NB4 (cell line): ENCODE measurements around the gene PECR.

Experiments used
- POLR2A ChIP-seq: IDR thresholded peaks from 2 replicates; pipeline ENCODE4 v1.6.1; 2011; ENCODE audit warnings: mild to moderate bottlenecking; ENCODE audit not compliant: insufficient read length; ENCODE audit errors: extremely low read depth
- TF ChIP-seq, protein P1 (sequence below): IDR thresholded peaks from one replicate; pipeline ENCODE4 v1.5.1; 2012; ENCODE audit warnings: low read depth, low read length

DNA sequence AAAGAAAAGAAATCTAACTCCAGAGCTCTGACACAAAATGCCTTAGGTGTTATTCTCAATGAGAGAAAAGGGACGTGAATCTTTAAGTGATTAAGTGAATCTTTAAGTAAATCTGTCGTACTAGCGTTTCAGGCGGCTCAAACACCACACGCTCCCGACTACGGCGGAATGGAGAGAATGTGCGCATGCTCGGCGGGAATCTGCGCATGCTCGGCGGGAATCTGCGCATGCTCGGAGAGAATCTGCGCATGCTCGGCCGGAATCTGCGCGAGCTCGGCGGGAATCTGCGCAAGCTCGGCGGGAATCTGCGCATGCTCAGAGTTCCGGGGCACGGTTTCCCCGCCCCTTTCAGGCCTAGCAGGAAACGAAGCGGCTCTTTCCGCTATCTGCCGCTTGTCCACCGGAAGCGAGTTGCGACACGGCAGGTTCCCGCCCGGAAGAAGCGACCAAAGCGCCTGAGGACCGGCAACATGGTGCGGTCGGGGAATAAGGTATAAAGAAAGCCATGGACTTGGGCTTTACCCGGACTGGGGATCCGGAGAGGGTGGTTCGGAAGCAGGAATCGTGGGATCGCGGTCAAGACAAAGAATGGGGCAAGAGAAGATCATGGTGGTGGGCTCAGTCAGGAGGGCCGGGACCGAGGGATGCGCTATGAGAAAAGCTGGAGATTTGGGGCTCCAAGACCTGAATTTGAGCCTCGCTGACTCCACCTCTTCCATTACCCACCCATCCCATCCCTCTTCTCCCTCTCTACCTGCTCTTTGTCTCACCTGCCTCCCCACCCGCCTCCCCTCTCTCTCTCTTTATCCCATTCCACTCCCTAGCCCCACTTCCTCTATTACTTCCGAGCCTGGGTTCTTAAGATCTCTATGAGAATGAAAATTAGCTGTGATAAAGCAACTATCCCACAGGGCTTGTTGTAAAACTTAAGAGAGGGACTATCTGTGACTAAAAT, 27.6 kb upstream of the PECR start, which contains the start of gene XRCC5:
- TF ChIP-seq, protein P1, sequence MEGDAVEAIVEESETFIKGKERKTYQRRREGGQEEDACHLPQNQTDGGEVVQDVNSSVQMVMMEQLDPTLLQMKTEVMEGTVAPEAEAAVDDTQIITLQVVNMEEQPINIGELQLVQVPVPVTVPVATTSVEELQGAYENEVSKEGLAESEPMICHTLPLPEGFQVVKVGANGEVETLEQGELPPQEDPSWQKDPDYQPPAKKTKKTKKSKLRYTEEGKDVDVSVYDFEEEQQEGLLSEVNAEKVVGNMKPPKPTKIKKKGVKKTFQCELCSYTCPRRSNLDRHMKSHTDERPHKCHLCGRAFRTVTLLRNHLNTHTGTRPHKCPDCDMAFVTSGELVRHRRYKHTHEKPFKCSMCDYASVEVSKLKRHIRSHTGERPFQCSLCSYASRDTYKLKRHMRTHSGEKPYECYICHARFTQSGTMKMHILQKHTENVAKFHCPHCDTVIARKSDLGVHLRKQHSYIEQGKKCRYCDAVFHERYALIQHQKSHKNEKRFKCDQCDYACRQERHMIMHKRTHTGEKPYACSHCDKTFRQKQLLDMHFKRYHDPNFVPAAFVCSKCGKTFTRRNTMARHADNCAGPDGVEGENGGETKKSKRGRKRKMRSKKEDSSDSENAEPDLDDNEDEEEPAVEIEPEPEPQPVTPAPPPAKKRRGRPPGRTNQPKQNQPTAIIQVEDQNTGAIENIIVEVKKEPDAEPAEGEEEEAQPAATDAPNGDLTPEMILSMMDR: no peak
- TF ChIP-seq POLR2A: peak; percentile 60
